ENCODE data around the gene BABAM2. TPM values are rescaled to one million over a fixed set of nuclear protein-coding genes. Genes with fewer than 3 reads are reported as not detected.
A peak's percentile ranks its signal among the peaks of the same experiment; 100 is the strongest.
"Not testable (repeated sequence)": the region's sequence is repeated elsewhere in the genome, so short reads cannot be mapped to it uniquely, and the experiment has no call there.

Gene BABAM2
- total and polyA plus RNA-seq, 7 donors: 22.9 to 52.3 (median 25.2) TPM

- 81 to 84% methylated on average over 14 of the region's 14 CpGs for WGBS, 2 donors
- H3K36me3 ChIP-seq: no peaks in the 10 kb centered on the region
- intact Hi-C loops (cut with DNase I): no loop called here
- TF ChIP-seq CTCF (IDR thresholded peaks at IDR 0.05) (no peak), EP300 (IDR thresholded peaks at IDR 0.05) (no peak), POLR2AphosphoS5 (IDR thresholded peaks at IDR 0.05) (no peak), POLR2A (IDR thresholded peaks at IDR 0.05) (no peak)
- H3K27ac ChIP-seq: peak overlapping the region in 3 of 4 donors; percentile 25 to 46 (median 40)
- H3K4me3 ChIP-seq: no peak overlapping the region
- H3K9me3 ChIP-seq: no peaks in the 10 kb centered on the region
- peaks cover 0 to 24% (median 15%) of the 10 kb centered on the region in 4 donors for H3K4me1 ChIP-seq
- DNase-seq: peak; percentile 64
- H3K27me3 ChIP-seq: no peaks in the 10 kb centered on the region
Measured at GRCh38 chr2:28327956-28328922, 437.7 kb downstream of the BABAM2 start.

GRCh38 chr2:28329184-28329583 lies 438.7 kb downstream of the BABAM2 start:
- H3K4me1 ChIP-seq: peaks cover 0 to 33% (median 22%) of the 10 kb centered on the region in 4 donors
- no peaks in the 10 kb centered on the region for H3K36me3 ChIP-seq
- no peaks in the 10 kb centered on the region for H3K27me3 ChIP-seq
- no peak for TF ChIP-seq EP300 (IDR thresholded peaks at IDR 0.05)
- no peak for TF ChIP-seq POLR2AphosphoS5 (IDR thresholded peaks at IDR 0.05)
- no peak for TF ChIP-seq CTCF (IDR thresholded peaks at IDR 0.05)
- no peak for TF ChIP-seq POLR2A (IDR thresholded peaks at IDR 0.05)
- no peak overlapping the region for H3K27ac ChIP-seq
- no peak overlapping the region for H3K4me3 ChIP-seq
- intact Hi-C loops (cut with DNase I): no loop called here
- no peaks in the 10 kb centered on the region for H3K9me3 ChIP-seq
- WGBS, 2 donors: 96 to 98% methylated on average over 5 of the region's 5 CpGs
- peak; percentile 48 for DNase-seq

GRCh38 chr2:28330722-28331121 lies 440.2 kb downstream of the BABAM2 start:
- not testable (repeated sequence) for DNase-seq, H3K27me3 ChIP-seq
- 76 to 88% methylated on average over 5 of the region's 5 CpGs for WGBS, 2 donors

DNA sequence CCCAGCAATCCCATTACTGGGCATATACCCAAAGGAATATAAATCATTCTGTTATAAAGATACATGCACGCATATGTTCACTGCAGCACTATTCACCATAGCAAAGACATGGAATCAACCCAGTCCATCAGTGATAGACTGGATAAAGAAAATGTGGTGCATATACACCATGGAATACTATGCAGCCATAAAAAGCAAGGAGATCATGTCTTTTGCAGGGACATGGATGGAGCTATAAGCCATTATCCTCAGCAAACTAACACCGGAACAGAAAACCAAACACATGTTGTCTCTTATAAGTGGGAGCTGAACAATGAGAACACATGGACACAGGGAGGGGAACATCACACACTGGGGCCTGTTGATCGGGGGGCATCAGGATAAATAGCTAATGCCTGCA lies 441.3 kb downstream of the BABAM2 start:
- DNase-seq; H3K27ac ChIP-seq; H3K27me3 ChIP-seq; H3K4me3 ChIP-seq; intact Hi-C loops (cut with DNase I); H3K9me3 ChIP-seq; H3K36me3 ChIP-seq: not testable (repeated sequence)
- 97 to 99% methylated on average over 3 of the region's 3 CpGs for WGBS, 2 donors
- H3K4me1 ChIP-seq: peaks cover 0 to 31% (median 22%) of the 10 kb centered on the region in 4 donors

More at GRCh38 chr2:28330722-28331121, 440.2 kb downstream of the BABAM2 start:
- intact Hi-C loops (cut with DNase I); H3K27ac ChIP-seq; H3K9me3 ChIP-seq; H3K4me3 ChIP-seq; H3K36me3 ChIP-seq: not testable (repeated sequence)
- H3K4me1 ChIP-seq: peaks cover 0 to 39% (median 27%) of the 10 kb centered on the region in 4 donors

DNA sequence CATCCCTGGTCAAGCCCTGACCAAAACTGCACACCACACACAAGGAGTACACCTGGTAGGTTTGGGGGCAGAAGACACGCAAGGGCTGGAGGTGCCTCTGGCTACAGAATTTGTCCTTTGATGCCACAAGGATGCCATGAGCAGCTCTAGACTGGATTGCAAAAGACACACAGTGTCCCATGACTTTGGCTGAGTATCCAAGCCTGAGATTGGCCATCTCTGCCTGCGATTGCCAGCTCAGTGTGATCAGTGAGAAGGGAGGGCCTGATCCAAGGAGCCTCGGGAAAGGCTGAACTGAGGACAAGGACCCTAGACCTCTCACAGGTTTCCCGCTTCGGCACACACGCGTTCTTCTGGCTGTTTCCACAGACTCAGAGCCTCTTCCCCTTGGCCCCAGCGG lies 442.2 kb downstream of the BABAM2 start:
- 98 to 99% methylated on average over 8 of the region's 8 CpGs for WGBS, 2 donors
- no peaks in the 10 kb centered on the region for H3K9me3 ChIP-seq
- intact Hi-C loops (cut with DNase I): no loop called here
- H3K36me3 ChIP-seq: no peaks in the 10 kb centered on the region
- DNase-seq: no peak
- peak overlapping the region in 2 of 4 donors; percentile 56 to 73 for H3K27ac ChIP-seq
- H3K4me1 ChIP-seq: peaks cover 0 to 30% (median 18%) of the 10 kb centered on the region in 4 donors
- H3K27me3 ChIP-seq: no peaks in the 10 kb centered on the region
- H3K4me3 ChIP-seq: no peak overlapping the region
- TF ChIP-seq POLR2A (IDR thresholded peaks at IDR 0.05) (no peak), POLR2AphosphoS5 (IDR thresholded peaks at IDR 0.05) (no peak), EP300 (IDR thresholded peaks at IDR 0.05) (no peak), CTCF (IDR thresholded peaks at IDR 0.05) (no peak)

Data from sigmoid colon (tissue), 7 donors.